ENCODE measurements around the gene TFG. TPM values are rescaled to one million over a fixed set of nuclear protein-coding genes. Genes with fewer than 3 reads are reported as not detected.
"Not testable (repeated sequence)": the region's sequence is repeated elsewhere in the genome, so short reads cannot be mapped to it uniquely, and the experiment has no call there.

TFG gene
- polyA plus RNA-seq (ENCODE audit: insufficient read length in 10 of 10) = 100 to 1,000 TPM in 3 of 10 donors, 10 to 100 TPM in 7; 90.0 to 112 (median 96.1) TPM
- long read RNA-seq, donor 1, transcript TFG-201 (8 exons, 1,978 nt) = major isoform, 19 of 31 reads
- long read RNA-seq, donor 1, transcript TFG-204 (8 exons, 1,783 nt) = minor isoform, 8 of 31 reads
- long read RNA-seq, donor 1, partial matches to known transcripts = 0 of 31 reads
- long read RNA-seq, donor 1, other reads (novel, unspliced or antisense) = 0 of 31 reads
- long read RNA-seq, donor 2, transcript TFG-201 (8 exons, 1,978 nt) = major isoform, 21 of 28 reads
- long read RNA-seq, donor 2, partial matches to known transcripts = 0 of 28 reads
- long read RNA-seq, donor 2, other reads (novel, unspliced or antisense) = 0 of 28 reads
- long read RNA-seq, donor 3 = 0 reads
- long read RNA-seq, donor 4, transcript TFG-201 (8 exons, 1,978 nt) = major isoform, 19 of 39 reads
- long read RNA-seq, donor 4, partial matches to known transcripts = 12 of 39 reads
- long read RNA-seq, donor 4, other reads (novel, unspliced or antisense) = 0 of 39 reads
- long read RNA-seq, donor 5, transcript TFG-201 (8 exons, 1,978 nt) = major isoform, 30 of 51 reads
- long read RNA-seq, donor 5, transcript TFG-206 (2 exons, 3,271 nt) = minor isoform, 6 of 51 reads
- long read RNA-seq, donor 5, transcript TFG-204 (8 exons, 1,783 nt) = minor isoform, 6 of 51 reads
- long read RNA-seq, donor 5, partial matches to known transcripts = 6 of 51 reads
- long read RNA-seq, donor 5, other reads (novel, unspliced or antisense) = 0 of 51 reads
- long read RNA-seq, donor 6, transcript TFG-204 (8 exons, 1,783 nt) = minor isoform, 6 of 34 reads
- long read RNA-seq, donor 6, transcript TFG-208 (8 exons, 1,696 nt) = minor isoform, 6 of 34 reads
- long read RNA-seq, donor 6, transcript TFG-201 (8 exons, 1,978 nt) = major isoform, 21 of 34 reads
- long read RNA-seq, donor 6, partial matches to known transcripts = 0 of 34 reads
- long read RNA-seq, donor 6, other reads (novel, unspliced or antisense) = 0 of 34 reads
- long read RNA-seq, donor 7, transcript TFG-201 (8 exons, 1,978 nt) = major isoform, 11 of 20 reads
- long read RNA-seq, donor 7, partial matches to known transcripts = 0 of 20 reads
- long read RNA-seq, donor 7, other reads (novel, unspliced or antisense) = 0 of 20 reads
- long read RNA-seq, donor 8, transcript TFG-201 (8 exons, 1,978 nt) = major isoform, 13 of 65 reads
- long read RNA-seq, donor 8, transcript TFG-204 (8 exons, 1,783 nt) = minor isoform, 12 of 65 reads
- long read RNA-seq, donor 8, partial matches to known transcripts = 37 of 65 reads
- long read RNA-seq, donor 8, other reads (novel, unspliced or antisense) = 0 of 65 reads
- long read RNA-seq, donor 9, partial matches to known transcripts = 0 of 3 reads
- long read RNA-seq, donor 9, other reads (novel, unspliced or antisense) = 0 of 3 reads

DNA sequence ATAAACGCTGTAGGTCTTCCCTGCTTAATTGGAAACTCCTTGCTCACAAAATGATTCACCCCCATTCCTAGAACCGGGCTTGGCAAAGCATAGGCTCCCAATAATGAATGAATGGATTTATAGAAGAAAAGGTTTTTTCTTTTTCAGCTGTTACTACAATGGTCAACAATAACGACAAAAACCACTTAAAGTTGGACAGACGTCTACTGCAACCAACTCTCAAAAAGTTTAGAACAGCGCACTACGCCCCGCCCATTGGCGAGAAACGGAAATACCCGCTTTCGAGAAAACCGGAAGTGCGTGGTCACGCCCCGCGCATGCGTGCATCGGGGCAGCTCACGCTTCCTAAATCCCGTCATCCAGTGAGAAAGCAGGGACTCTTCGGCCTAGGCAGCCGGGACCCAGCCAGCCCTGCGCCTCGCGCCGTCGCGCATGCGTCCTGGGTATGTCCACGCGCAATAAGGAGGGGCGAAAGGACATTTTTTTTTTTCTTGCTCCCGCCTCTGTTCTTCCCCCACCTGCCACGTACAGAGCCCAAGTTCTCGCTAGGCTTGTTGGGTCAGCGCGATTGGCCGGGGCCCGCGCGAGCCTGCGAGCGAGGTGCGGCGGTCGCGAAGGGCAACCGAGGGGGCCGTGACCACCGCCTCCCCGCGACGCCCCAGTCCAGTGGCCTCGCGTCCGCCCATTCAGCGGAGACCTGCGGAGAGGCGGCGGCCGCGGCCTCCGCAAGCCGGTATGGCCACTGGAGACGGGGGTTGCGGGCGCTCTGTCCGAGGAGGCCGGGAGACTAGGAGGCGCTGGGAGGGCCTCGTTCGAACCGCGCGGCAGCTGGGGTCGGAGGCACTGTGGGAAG, at the start of gene TFG:
TSS of gene TFG (plus strand) at position 506 of the 853 bp plus-strand sequence. CDS start 4,192 bp downstream, outside the sequence.
- peak; percentile 100 for DNase-seq

DNA sequence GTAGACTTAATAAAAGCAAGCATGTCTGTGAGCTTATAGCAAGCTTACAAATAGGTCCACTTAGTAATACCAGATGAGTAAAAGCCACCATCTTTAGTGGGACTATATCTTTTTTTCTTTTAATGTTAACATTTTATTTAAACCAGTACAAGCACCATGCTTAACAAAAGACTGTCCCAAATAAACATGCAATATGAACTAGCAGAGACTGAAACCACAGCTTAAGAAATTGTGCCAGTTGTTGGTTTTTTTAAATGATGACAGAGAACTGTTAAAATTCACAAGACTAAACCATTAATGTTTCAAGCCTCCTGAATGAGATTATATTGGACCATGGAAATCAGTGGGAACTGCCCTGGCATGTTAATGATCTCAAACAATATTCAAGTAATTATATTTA, 48.0 kb upstream of the TFG start:
- not testable (repeated sequence) for DNase-seq

DNA sequence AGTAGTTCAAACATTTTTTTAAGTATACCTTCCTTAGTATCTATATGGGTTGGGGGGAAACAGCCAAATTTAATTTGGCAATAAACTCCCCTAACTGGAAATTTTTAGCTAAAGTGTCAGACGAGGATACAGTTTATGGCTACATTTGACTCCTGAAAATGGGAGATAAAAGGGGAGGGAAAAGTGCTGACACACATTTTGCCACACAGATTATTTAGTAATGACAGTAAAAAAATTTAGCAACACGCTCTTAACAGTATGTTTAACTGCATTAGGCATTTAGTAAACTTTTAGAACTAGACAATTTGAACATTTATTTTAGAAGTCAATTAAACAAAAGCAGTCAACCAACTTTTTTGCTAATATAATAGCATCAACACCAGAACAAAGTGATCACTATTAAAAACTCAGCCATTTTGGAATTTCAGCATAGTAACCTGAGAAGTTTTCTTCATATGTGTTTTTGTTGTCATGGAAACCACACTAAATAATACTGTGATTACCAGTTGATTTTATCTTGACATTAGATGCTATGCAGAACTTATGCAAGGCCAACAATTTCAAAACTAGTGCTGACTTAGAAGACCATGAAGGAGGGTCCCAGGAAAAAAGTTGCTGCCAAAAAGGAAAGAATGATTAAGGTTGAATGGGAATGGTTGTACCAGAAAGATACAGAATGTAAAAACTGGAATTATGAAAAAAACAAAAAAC, 47.0 kb upstream of the TFG start:
- peak in 1 of 3 donors; percentile 3 for DNase-seq

DNA sequence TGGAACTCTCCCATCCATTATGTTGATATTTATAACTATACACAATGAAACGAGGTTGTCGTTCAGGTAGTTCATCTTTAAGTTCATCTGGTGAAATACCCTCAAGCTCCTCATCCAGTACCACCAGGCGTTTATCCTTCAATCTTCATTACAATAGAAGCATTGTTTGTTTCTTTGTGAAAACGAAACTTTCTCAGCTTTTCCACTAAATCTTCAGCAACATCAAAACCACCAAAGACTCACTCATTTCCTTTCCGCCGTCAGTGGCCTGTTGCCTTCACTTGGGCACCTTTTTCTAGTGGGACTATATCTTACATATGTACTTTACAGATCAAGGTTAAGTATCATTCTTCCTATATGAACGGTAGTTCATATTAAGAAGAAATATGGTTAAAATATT, 44.1 kb upstream of the TFG start:
- DNase-seq = no peak

DNA sequence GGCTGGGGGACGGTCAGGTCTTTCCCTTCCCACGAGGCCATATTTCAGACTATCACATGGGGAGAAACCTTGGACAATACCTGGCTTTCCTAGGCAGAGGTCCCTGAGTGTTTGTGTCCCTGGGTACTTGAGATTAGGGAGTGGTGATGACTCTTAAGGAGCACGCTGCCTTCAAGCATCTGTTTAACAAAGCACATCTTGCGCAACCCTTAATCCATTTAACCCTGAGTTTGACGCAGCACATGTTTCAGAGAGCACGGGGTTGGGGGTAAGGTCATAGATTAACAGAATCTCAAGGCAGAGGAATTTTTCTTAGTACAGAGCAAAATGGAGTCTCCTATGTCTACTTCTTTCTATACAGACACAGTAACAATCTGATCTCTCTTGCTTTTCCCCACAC, 42.6 kb upstream of the TFG start:
- not testable (repeated sequence) for DNase-seq

DNA sequence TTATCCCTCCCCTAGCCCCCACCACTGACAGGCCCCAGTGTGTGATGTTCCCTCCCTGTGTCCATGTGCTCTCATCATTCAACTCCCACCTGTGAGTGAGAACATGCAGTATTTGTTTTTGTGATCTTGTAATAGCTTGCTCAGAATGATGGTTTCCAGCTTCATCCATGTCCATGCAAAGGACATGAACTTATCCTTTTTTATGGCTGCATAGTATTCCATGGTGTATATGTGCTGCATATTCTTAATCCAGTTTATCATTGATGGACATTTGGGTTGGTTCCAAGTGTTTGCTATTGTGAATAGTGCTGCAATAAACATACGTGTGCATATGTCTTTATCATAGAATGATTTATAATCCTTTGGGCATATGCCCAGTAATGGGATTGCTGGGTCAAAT, 42.0 kb upstream of the TFG start:
- not testable (repeated sequence) for DNase-seq

DNA sequence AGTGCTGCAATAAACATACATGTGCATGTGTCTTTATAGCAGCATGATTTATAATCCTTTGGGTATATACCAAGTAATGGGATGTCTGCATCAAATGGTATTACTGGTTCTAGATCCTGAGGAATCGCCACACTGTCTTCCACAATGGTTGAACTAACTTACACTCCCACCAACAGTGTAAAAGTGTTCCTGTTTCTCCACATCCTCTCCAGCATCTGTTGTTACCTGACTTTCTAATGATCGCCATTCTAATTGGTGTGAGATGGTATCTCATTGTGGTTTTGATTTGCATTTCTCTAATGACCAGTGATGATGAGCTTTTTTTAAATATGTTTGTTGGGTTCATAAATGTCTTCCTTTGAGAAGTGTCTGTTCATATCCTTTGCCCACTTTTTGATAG, 38.3 kb upstream of the TFG start:
- DNase-seq = not testable (repeated sequence)

DNA sequence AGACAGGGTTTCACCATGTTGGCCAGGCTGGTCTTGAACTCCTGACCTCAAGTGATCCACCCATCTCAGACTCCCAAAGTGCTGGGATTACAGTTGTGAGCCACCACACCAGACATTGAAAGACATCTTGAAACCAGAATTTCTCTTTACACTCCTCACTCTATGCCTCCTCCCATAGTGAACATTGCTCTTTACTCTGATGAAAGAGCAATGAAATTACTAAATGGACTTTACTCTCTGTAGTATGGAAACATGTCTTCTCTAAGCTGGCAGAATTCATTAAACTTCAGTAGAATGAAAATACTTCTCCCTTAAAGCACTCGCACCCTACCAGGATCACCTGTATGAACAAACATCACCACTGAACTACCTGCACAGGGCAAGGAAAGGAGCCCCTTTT, 27.8 kb upstream of the TFG start:
- DNase-seq = no peak

DNA sequence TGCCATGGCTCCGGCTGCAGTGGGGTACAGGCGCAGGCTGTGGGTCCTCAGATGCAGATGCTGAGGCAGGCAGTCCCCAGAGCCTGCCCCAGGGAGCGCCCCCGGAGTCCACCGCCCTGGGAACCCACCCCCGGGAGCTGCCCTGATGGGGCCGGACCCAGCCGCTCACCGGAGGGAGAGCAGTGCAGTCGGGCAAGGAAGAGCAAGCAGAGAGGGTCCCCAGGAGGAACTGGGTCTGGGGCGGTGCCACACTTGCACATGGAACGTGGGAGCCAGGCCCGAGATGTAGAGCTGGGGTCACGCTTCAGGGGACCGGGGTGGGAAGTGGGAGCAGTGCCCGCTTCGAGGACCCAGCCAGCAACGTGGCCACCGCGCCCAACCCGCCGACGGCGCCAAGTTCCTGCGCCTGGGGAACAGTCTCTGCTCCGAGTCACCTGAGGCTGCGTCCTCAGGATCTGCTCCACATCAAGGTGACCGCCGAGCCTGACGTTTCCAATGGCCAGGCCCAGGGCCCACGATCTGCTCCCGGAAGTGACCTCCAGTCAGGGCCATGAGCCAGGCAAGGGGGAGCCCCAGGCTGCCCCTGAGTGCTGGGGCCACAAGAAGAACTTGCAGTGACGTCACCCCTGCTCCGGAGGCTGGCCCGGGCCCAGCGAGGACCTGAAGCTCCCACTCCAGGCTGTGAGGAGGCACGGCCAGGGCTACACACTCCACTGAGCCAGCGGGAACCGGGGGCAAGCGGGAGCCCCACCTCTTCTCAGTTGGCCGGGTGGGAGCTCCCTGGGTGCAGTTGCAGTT, 27.0 kb upstream of the TFG start:
- no peak for DNase-seq

DNA sequence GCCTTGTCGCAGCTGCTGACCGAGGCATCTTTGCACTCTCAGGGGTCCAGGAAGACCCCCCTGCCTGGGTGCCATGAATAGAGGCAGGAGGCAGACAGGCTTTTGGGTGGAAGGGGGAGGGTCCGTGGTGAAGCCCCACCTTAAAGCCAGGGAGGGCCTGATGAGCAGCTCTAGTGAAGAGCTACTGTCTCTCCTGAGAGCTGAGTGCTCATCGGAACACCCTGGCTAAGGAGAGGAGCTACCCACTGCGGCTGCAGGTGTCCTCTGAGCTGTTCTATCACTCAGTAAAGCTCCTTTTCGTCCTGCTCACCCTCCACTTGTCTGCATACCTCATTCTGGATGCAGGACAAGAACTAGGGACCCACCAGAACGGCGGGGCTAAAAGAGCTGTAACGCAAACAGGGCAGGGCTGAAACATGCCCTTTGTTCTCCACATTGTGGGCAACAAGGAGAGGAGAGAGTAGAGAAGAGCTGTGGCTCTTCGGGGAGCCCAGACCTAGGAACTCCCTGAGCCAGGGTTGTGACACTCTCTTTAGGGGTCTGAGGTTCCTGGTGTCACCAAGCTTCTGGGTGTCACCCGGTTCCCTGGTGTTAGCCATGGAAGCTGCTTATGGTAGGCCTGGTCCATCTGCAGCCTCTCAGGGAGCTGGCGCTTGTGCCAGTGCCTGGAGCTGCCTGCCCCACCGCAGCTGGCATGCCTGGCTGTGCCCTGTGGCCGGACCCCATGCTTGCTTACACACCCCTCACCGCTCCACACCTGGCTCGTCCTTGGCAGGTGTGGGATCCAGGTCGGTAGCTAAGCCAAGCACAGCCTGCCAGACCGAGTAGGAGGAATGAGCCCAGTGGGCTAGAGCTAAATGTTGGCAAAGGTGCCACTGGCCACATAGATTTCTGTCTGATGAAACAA, 26.2 kb upstream of the TFG start:
- no peak for DNase-seq

DNA sequence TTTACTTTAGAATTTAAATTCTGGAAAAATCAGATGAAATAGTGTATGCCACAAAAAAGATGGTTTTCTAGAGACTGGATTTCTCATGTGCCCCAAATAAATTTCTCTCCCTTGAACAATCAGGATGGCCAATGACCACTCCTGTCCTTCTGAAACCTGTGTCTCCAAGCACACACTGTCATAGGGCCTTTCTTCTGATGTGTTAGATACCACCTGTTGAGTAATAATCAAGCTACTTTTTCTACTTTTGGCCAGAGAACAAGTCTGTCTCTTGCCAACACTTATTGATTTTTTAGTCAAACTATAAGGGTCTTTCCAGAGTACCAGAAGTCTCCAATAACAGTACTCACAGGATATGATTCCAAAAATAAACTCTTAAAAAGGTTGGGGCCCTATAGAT, 16.1 kb upstream of the TFG start:
- no peak for DNase-seq

DNA sequence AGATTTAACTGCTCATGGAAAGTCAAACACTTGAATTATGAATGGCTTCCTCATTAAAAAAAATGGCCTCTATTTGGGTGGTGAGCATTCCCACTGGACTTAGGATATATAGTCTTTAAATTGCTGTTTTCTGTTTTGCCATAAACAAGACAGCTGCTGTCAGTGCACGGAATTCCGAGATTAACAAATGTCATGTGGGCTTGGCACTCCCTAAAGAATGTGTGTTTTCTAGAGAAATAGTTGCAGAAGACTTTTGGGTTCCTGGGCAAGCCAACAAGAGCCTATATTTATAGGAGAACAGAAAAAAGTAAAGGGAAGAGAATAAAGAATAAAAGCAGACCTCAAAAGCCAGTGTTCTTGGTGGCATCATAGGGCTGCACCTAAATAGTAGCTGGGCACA, 13.6 kb upstream of the TFG start:
- DNase-seq = peak in 1 of 3 donors; percentile 28

DNA sequence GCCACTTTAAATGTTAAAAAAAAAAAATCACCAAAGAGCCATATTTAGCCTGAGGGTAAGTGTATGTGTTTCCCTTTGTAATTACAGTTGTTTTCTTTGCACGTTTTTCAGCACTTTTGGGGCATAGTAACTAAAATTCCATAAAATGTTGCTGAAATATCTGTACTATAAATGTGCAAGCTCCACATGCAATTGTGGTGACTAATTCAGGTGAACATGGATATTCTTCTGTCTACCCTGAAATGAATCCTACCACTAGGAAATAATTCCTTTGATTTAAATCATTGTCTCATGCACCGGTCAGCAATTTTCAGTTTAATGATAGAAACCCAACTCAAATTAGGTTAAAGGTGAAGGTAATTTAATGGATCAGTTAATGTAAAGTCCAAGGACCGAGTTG, 13.1 kb upstream of the TFG start:
- DNase-seq = no peak

DNA sequence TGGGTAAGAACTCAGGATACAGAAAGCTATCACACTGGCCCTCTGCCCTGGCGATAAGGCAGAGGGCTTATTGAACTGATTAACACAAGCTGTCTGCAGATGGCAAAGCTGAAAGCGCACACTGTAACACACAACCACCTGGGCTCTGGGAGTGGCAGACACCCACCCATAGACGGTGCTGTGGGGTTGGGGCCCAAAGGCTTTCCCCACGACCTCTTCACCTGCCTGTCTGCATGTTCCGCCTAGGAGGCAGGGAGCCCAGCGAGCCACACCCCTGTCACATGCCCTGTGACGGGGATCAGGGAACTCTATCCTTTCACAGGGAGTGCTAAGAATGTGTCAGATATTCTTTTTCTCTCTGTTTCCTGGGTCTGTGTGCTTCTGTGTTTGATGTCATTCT, 12.1 kb upstream of the TFG start:
- no peak for DNase-seq

DNA sequence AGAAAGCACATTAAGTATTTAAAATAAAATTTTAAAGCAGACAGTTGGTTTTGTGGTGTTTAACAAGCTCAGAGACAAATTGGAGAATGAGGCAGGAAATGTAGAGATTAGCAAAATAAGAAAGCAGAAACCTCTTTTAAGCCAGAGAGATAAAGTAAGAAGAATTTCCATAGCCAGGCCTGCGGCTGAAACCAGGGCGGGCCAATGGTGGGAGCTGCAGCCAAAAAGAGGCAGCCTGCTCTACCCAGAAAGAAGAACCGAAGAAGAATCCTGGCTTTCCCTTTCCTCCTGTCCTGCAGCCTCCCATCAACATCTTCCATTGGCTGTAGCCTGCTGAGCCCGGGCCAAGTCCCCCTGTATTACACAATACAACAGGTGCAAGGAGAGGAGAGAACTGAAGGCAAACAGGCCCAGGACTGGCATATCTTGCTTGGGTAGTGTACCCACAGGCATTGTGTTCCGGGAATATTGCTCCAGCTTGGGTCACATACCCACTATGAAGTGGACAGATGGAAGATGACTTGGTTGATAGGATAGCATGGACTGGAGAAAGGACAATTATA, 11.5 kb upstream of the TFG start:
- DNase-seq = no peak

DNA sequence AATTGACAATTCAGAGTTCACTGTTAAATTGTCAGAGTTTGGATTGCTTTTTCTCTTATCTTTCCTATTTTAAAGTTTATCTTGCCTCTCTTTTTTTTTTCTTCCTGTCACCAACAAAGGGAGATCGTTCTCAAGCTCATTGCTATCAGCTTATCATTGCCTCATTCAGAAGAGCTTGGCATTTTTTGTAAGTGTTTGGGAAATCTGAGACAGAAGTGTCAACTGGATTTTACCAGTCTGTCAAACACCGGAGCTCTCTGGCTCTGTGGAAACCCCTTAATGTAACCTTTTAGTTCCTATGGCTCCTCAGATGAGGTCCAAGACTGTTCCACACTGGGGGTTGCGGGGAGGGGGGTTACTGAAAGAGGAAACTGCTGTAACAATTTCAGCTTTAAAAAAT, 10.6 kb upstream of the TFG start:
- no peak for DNase-seq

DNA sequence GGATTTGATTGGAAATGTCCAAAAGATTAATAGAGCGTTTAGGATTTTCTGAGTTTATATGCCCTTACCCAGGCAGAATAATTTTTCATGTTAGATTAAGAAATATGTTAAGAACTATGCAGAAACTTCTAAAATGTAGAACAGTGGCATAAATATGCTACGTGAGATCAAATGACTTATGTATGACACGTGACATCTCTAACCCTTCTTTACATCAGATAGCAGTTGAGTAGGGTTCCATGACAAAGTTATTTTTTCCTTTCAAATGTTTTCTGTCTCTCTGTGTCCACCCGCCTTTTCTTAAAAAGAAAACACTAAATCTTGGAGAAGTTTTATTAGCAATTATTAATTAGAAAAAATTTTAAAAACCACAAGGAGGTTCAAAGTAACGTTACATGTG, 8.6 kb upstream of the TFG start:
- DNase-seq = no peak

All from muscle of back (tissue), 13 donors.